GM21619 (cell line): ENCODE measurements around the gene TANK.
A peak's percentile ranks its signal among the peaks of the same experiment; 100 is the strongest.
"Not testable (repeated sequence)": the region's sequence is repeated elsewhere in the genome, so short reads cannot be mapped to it uniquely, and the experiment has no call there.

Experiments used
- ATAC-seq: cut with Tn5 transposase; IDR thresholded peaks from one replicate; pipeline ENCODE4 v1.9.1; 2021; ENCODE audit not compliant: unreplicated experiment

TANK gene

DNA sequence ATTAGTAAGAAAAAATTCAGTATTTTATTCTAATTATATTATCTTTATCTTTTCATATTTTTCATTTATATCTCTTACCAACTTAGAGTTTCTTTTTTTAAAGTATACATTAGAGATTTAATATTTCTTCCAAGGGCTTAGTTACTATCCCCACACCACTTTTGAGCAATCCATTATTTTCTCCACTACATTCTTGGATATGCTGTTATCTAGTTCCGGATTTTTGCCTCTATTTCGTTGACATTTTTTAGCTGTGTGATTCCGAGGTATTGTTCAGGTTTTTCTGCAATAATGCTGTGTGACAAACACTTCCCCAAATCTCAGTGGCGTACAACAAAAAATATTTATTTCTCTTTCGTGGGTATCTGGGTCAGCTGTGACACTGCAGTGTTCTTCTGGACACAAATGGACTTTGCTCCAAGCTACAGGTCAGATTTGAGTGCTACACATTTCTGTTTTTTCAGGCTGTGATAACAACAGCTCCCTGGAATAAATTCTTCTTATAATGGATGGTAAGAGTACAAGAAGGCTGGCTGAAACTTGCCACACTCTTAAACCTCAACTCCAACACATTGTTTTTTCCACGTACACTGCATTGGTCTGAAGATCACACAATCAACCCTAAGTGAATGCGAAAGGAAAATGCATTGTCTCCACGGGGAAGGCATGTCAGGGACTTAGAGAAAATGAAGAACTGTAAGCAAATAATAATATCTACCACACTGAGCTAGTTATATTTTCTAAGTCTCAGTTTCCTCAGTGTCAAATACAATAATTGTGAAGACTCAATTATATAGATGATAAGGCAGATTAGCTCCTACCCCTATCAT is 97.1 kb downstream of the TANK start:
- ATAC-seq = no peak

DNA sequence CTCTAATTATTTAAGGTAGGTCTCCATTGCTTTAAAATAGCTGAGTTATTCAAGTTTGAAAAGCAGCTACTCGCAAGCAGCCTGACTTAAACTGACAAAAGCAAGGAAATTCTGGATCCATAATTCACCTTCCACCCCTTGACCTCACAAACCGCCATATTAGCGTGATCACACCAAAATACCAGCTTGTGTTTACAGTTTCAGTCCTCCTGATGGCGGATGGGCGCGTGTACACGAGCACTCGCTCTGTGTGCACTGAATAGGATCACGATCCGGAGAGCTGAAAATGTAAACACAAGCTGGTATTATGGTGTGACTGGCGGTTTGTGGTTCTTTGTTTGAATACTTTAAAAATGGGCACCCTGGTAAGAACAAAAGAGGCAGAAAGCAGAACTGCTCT is 105.6 kb downstream of the TANK start:
- ATAC-seq = no peak

DNA sequence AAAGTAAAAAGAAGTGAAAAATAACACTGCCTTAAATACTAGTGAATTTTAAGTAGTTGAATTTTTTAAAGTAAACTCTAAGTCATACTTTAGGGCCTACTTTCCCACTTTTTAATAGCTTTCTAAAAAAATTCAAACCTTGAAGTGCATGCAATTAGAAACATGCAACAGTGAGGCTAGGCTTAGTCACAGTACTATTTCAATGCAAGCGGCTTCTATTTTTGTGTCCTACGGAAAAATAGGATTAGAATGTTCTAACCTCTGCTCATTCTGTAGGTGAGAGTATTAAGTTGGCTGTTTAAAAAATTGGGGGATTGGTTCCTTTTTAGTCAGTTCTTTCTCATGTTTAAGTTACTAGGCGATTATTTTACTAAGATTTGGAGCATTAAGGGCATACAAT is 108.9 kb downstream of the TANK start:
- ATAC-seq = no peak

DNA sequence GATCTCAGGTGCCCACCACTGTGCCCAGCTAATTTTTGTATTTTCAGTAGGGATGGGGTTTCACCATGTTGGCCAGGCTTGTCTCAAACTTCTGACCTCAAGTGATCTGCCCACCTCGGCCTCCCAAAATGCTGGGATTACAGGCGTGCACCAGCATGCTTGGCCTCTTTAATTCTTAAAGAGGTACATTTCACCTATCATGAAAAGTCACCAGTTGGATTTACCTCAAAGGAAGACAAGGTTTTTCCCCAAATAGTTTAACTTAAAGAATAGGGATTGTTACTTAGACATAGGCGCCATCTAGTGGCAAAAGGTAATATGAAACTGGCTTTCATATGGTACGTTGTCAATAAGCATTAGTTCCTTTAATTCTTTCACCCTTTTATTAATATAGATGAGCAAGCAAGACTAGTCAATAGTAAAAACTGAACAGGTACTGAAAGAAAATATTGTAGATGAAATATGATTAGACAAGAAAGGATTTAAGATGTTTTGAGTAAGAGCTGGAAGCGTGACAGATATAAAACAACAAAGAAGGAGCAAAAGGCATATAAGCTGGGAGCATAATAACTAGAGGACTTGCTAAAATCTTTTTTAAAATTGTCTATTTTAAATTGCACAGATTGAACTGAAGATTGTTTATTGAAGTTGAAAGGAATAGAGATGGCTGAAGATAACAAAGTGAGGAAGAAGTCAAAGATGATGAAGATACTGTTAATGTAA is 113.0 kb downstream of the TANK start:
- ATAC-seq = peak; percentile 84

DNA sequence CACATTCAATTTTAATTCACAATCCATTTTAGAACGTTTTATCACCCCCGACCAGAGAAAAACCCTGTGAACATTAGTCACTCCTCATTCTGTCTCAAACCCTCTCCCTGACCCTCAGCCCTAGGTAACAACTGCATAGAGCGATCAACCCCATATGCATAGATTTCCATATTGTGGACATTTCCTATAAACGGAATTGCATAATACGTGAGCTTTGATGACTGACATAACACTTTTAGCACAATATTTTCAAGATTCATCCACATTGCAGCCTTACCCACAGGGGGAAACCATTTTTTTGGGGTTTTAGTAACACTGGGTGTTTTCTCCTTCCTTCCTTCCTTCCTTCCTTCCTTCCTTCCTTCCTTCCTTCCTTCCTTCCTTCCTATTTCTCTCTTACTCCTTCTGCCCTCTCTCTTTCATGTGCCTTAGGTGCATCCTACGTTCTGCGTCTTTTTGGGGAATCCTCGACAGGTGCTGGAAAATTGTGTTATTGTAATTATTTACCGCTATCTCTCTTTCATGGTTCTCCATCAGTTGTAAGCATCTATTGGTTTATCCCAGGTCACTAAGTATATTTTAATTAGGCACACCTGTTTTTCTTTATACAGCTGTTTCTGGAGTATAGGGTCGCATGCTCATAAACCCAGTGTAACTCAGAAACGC is 118.5 kb downstream of the TANK start:
- ATAC-seq = not testable (repeated sequence)

DNA sequence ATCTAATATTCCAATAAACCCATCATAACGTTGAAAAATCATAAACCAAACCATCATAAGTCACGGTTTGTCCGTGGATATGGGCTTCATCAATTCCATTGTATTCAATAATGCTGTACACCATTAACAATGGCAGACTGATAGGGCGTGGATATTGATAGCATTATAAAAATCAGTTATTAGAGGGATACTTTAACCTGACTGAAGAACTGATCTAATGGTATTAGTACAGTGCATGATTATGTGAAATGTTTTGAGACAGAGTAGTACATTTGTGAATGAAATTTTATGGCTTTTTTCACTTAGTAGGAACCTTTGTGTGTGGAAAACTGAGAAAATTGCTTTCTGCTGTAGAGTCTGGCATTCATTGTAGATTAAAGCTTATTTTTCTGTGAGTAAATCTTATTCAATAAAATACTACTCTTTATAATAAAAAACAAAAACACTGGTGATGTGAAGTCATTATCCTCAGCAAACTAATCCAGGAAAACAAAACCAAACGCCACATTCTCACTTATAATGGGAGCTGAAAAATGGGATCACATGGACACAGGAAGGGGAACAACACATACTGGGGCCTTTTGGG is 119.1 kb downstream of the TANK start:
- ATAC-seq = not testable (repeated sequence)

DNA sequence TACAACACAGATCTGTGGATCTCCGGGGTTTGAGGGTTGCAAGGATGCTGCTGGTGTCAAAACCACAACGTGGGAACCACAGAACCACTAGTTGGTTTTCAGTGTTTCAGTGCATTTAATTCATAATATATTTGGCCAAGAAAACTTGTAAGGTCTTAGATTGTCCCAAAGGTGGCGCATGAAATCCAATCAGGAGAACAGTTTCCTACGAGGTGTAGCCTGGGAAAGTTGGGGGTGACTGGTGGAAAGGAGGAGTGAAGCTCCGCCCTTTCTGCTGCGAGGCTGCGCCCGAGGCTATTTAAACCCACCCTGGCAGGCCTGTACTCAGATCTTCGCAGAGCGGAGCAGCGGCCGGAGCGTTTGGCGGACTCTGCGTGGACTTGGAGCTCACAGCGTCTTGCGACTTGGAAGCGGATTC is 120.7 kb downstream of the TANK start:
- ATAC-seq = not testable (repeated sequence)

DNA sequence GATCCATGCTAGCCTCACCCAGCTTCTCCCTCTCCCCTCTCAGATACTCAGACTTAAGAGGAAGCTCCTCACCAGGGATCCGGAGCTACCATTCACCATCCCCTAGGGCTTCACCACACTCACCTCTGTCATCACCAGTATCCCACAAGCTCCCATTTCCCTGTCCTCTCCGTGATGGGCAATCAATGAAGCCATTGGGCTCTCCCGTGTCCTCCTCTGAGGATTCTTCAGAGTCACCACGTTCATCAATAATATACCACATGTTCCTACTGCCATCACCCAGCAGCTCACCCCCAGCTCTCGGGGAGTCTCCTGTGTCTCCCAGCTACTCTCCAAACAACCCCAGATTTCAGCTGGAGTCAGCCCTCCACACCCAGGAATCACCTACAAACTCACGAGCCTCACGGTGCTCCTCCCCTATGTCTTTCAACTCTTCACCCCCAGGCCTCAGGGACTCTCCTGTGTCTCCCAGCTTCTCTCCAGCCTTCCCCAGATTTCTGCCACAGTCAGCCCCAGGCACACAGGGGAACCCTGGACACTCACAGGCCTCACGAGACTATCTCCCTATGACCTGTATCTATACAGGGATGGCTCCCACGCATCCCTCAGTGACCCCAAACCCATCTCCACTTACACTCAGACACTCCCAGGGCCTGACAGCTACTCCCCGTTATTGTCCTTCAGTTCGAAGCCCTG is 121.5 kb downstream of the TANK start:
- not testable (repeated sequence) for ATAC-seq

DNA sequence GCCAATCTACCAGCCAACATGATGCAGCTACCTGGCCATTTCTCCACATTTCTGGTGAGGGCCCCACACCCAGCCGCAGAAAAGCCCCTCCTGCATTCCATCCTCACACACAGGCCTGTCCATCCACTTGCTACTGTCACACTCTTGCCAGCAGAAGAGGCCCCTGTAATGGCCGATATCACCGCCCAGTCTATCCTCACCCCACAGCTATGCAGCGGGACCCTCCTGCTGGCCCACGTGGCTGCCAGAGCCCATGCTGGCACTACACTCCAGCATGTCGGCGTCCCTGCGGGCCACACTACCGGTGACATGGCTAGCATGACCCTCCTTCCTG is 122.0 kb downstream of the TANK start:
- not testable (repeated sequence) for ATAC-seq

DNA sequence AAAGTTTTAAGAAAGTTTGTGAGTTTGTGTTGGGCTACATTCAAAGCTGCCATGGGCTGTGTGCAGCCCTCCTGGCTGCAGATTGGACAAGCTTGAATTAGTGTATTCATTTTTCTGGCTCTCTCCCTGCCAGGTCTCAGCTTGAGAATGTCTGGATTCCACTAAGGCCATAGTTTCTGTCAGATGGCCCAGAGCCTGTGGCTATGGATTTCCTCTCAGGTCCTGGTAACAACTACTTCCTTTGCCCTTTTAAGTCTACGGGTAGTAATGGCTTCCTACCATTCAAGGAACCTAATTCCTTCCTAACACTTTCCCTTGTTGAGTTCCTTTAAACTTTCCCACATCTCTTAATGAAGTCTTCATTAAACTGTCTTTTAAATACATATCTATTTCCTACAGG is 123.7 kb downstream of the TANK start:
- ATAC-seq = no peak
